ENCODE results near the gene MYOCD.

DNA sequence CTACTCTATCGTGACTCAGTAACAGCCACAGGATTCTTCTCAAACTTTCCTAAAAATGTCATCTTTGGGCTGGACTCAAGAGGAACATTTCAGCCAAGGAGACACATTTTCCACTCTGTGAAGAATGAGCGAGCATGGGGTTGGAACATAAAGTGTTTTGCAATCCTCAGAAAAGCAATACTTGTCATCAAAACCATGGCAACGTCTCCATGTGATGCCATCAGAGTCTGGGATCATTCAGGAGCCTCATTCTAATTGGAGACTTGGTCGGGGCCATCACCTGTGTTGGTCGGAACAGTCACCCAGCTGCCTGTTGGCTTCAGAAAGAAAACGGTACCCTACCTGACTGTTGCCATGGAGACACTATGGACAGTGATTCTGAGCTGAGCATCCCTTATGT, 25.5 kb downstream of the MYOCD start:
- TF ChIP-seq, protein P1, sequence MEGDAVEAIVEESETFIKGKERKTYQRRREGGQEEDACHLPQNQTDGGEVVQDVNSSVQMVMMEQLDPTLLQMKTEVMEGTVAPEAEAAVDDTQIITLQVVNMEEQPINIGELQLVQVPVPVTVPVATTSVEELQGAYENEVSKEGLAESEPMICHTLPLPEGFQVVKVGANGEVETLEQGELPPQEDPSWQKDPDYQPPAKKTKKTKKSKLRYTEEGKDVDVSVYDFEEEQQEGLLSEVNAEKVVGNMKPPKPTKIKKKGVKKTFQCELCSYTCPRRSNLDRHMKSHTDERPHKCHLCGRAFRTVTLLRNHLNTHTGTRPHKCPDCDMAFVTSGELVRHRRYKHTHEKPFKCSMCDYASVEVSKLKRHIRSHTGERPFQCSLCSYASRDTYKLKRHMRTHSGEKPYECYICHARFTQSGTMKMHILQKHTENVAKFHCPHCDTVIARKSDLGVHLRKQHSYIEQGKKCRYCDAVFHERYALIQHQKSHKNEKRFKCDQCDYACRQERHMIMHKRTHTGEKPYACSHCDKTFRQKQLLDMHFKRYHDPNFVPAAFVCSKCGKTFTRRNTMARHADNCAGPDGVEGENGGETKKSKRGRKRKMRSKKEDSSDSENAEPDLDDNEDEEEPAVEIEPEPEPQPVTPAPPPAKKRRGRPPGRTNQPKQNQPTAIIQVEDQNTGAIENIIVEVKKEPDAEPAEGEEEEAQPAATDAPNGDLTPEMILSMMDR (IDR thresholded peaks at IDR 0.05): no peak
- TF ChIP-seq POLR2A (IDR thresholded peaks at IDR 0.05): no peak
